Heart left ventricle (tissue), 13 donors: ENCODE measurements around the gene FRAT2.

Experiments
- CTCF ChIP-seq, 12 donors: fragments of 200-600 bp; sonication (generic) in 4 of 12; IDR thresholded peaks; one replicate each; pipeline versions ENCODE4 v1.5.0 to v1.8.0; 2018 to 2022; ENCODE audit warnings: antibody characterized with exemption in 12 of 12, mild to moderate bottlenecking in 5 of 12
- POLR2A ChIP-seq, 2 donors: fragments of 450-650 bp; IDR thresholded peaks; one replicate each; pipeline ENCODE4 v1.6.1; 2017; ENCODE audit warnings: antibody characterized with exemption in 2 of 2, mild to moderate bottlenecking in 2 of 2, moderate library complexity in 2 of 2
- donor health status: ischemic (EF 13 %, LVEDD 7.1; RV severe dilation, severe dysfunction).
- donor health status: DM: no; HTN: yes; CAD: no.
- donor health status: DM: no; HTN: no; CAD: no.
- donor health status: ischemic (EF 25% LVEDD 6.9; RV normal size, moderate dysfunction).
- donor health status: ischemic (EF 25% LVEDD 5.7; RV mildly dilated, moderate dysfunction).
- donor health status: ischemic (EF 35%, LVEDD 5.7; RV mildly dilated, moderate dysfunction).
- donor health status: nonischemic (EF 11% LVEDD 7.7; RV severe dilation, severe dysfunction).
- donor health status: DM: yes; HTN: yes; CAD: no.
- donor health status: PGD.
- donor health status: ischemic (EF 29% LVEDD 5.4; RV normal size, mild dysfunction).
- donor health status: nonischemic (EF 23%, LVEDD 6.1; RV moderate dilation, normal function).

DNA sequence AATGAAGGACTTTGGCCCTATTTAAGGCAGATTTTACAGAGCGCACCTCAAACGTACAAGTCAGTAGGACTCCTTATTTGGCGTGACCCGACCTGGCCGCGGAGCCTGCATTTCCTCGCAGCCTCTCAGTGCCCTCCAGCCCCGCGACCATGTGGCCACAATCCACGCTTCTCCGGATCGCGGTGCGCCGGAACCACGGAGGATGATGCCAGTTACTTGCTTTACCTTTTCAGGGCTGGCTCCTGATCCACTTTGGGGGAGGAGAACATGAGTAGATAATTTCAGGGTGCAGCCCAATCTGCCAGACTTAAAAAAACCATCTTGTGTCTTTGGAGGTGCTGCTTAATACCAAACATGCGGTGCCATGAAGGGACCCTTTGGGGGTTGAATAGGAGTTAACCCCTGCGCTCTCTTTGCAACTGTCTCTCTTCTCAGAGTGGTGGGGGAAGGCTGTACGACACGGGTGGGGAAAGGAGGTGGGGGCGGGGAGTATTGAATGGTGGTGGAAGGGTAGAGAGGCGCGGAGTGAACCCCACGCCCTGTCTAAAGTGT lies 14.0 kb downstream of the FRAT2 start:
- TF ChIP-seq CTCF (IDR thresholded peaks at IDR 0.05) (no peak), POLR2A (IDR thresholded peaks at IDR 0.05) (no peak)
